Stimulated activated CD8-positive, alpha-beta memory T cell treated with anti-CD3 and anti-CD28 coated beads, Interleukin-12 subunit alpha, Interleukin-12 subunit beta, amount 100 ng/mL, for 4 hours (primary cell): ENCODE results near the gene KRTAP2-4.
"Not testable (repeated sequence)": the region's sequence is repeated elsewhere in the genome, so short reads cannot be mapped to it uniquely, and the experiment has no call there.

Source experiments
- DNase-seq: peaks from one replicate; pipeline ENCODE4 v3.0.0-alpha.2; 2020; ENCODE audit warnings: low read depth

Gene KRTAP2-4

DNA sequence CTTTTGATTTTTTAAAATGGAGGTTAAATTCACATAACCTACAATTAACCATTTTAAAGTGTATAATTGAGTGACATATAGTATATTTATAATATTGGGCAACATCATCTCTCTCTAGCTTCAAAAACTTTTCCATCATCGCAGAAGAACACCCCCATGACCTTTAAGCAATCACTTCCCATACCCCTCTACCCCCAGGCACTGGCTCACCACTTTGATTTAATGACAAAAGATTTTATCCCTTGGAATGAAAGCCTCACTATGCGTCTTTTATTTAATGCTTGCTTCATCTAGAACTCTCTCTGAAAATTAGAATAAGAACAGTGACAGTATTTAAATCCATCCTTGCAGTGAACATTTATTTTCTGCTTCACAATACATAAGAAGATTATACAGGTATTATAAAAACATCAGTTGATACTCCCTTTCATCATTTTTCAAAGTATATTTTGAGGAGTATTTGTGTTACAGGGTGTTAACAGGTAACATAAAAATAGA is 27.8 kb downstream of the KRTAP2-4 start:
- no peak for DNase-seq

DNA sequence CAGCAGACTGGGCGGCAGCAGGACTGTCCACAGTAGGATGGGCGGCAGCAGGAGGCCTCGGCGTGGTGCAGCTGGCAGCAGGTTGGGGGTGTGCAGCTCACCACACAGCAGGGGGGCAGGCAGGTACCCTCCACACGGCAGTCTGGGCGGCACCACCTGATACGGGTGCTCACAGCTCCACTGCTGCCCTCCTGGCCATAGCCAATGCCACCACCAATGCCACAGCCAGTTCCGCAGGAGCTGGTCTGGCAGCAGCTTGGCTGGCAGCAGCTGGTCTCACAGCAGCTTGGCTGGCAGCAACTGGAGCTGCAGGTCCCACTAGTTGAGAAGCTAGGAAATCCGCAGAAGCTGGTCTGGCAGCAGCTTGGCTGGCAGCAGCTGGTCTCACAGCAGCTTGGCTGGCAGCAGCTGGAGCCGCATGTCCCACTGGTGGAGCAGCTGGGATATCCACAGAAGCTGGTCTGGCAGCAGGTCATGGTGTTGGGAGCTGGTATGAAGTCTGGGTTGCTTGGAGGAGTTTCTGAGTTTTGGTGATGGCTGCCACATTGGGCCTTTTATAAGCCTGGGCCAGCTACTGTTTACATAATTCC is 31.2 kb downstream of the KRTAP2-4 start, which contains the start of gene KRTAP1-3:
KRTAP1-3 (minus strand) TSS at position 529 of the 590 bp plus-strand sequence; CDS start at position 476, 53 bp downstream.
- not testable (repeated sequence) for DNase-seq

DNA sequence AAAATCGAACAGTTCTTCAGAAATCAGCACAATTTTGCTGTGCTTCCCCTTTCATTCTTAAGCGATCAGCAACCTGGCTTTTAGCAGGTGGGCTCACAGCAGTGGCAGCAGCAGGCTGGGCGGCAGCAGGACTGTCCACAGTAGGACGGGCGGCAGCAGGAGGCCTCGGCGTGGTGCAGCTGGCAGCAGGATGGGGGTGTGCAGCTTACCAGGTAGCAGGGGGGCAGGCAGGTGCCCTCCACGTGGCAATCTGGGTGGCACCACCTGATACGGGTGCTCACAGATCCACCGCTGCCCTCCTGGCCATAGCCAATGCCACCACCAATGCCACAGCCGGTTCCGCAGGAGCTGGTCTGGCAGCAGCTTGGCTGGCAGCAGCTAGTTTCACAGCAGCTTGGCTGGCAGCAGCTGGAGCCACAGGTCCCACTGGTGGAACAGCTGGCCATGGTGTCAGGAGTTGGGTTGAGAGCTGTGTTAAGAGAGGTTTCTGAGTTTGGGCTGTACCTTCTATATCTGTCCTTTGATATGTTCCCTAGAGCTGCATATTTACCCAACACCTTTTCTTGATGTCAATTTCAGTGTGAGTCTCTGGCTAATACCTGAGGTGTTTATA is 35.9 kb downstream of the KRTAP2-4 start, which contains the start of gene KRTAP1-4:
KRTAP1-4 (minus strand) TSS at position 563 of the 613 bp plus-strand sequence; CDS start at position 446, 117 bp downstream.
- no peak for DNase-seq

GRCh38 chr17:41026715-41027471 is 38.8 kb downstream of the KRTAP2-4 start, which contains the start of gene KRTAP1-5:
Gene KRTAP1-5 (minus strand): TSS chr17:41027208. CDS start chr17:41027155, 53 bp downstream.
- no peak for DNase-seq

- DNase-seq, result no peak
Observed at GRCh38 chr17:41024697-41025096, 41.0 kb downstream of the KRTAP2-4 start.

GRCh38 chr17:41020336-41020735 is 45.3 kb downstream of the KRTAP2-4 start:
- DNase-seq, result no peak

DNA sequence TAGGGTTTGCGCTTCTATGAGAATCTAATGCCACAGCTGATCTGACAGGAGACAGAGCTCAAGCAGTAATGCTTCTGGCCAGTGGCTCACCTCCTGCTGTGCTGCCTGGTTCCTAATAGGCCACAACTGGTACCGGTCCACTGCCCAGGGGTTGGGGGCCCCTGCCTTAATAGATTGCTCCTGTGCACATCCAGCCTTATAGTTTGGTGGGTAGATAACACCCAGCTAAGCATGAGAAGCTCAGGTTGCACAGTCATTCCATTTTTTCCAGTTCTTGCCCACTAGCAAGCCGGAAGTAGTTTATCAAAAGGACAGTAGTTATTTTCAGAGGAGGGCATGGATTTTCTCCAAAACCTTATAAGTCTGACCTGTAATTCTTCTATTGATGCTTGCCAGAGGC is 46.3 kb downstream of the KRTAP2-4 start:
- DNase-seq, result no peak

- DNase-seq, result no peak
Observed at GRCh38 chr17:41018541-41018940, 47.1 kb downstream of the KRTAP2-4 start.

GRCh38 chr17:41016578-41017215 is 49.0 kb downstream of the KRTAP2-4 start:
- DNase-seq, result no peak

- no peak for DNase-seq
Observed at GRCh38 chr17:41015454-41015853, 50.2 kb downstream of the KRTAP2-4 start.
